Peyer's patch (tissue), 4 donors: ENCODE measurements around the gene TRIB2.

Experiments
- CTCF ChIP-seq, 6 experiments: fragments of 450-650 bp in 4 of 6; fragments of 200-600 bp in 2 of 6; sonication (generic) in 1 of 6; IDR thresholded peaks; one replicate each; pipeline ENCODE4 v1.5.1; 2017 to 2019; ENCODE audit warnings: antibody characterized with exemption in 6 of 6, mild to moderate bottlenecking in 3 of 6, moderate library complexity in 1 of 6
- POLR2A ChIP-seq, 2 donors: fragments of 450-650 bp; IDR thresholded peaks; one replicate each; pipeline ENCODE4 v1.5.1; 2017; ENCODE audit warnings: antibody characterized with exemption in 2 of 2, mild to moderate bottlenecking in 2 of 2, moderate library complexity in 2 of 2

GRCh38 chr2:12716032-12716281 lies 779 bp upstream of the TRIB2 start:
- peak; percentile 39 to 63 (median 51) for TF ChIP-seq CTCF (IDR thresholded peaks at IDR 0.05)
- no peak for TF ChIP-seq POLR2A (IDR thresholded peaks at IDR 0.05)
